ENCODE results near the gene CABP4. TPM values are rescaled to one million over a fixed set of nuclear protein-coding genes. Genes with fewer than 3 reads are reported as not detected.

CABP4 gene
- total RNA-seq, 1 experiment from 2014 or later: 0.55 TPM

GRCh38 chr11:67508486-67509121, 53.5 kb downstream of the CABP4 start:
- Histone ChIP-seq H2AFZ (ENCODE audit: low read length) (peak overlapping the region; percentile 90), H3K4me2 (ENCODE audit: low read length) (peak overlapping the region; percentile 87), H3K9me3 (ENCODE audit: low read length) (no peaks in the 10 kb centered on the region), H3K4me3 (ENCODE audit: low read length) (peak overlapping the region; percentile 76), H3K79me2 (ENCODE audit: low read length) (peaks cover 21% of the 10 kb centered on the region), H3K27ac (ENCODE audit: low read length) (peak overlapping the region; percentile 85), H3F3A (ENCODE audit: low read length, unreplicated experiment) (no peaks in the 10 kb centered on the region), H3K4me1 (ENCODE audit: insufficient read depth, low read length) (peaks cover 31% of the 10 kb centered on the region), H3K27me3 (ENCODE audit: low read length) (no peaks in the 10 kb centered on the region), H3K9me2 (replicated peaks; ENCODE audit: low read length) (no peaks in the 10 kb centered on the region), H3K36me3 (ENCODE audit: low read depth, low read length) (no peaks in the 10 kb centered on the region), H4K20me1 (ENCODE audit: low read length) (0 out of 2 replicates have a peak, but pooled peaks cover 4% of the 10 kb centered on the region), H3K9ac (ENCODE audit: low read length) (peak overlapping the region; percentile 89)
- BruUV-seq (replicated peaks): no TSS peak
- DNase-seq: peak; percentile 98
- CTCF ChIA-PET: no interaction called here
- intact Hi-C loops (cut with micrococcal nuclease): loop anchor here (1.0 to 5.0 kb wide), 5 partner anchors 39 to 162 kb away; partner anchors contain the start of genes NDUFV1, RPS6KB2 and TMEM134
- peak; percentile 16 for ATAC-seq
- TF ChIP-seq EZH2phosphoT487 (IDR thresholded peaks at IDR 0.05; ENCODE audit: borderline replicate concordance, low read length) (no peak), EZH2 (IDR thresholded peaks at IDR 0.05; ENCODE audit: low read length, unreplicated experiment) (no peak), CTCF (conservative IDR thresholded peaks at IDR 0.05; ENCODE audit: low read depth, low read length) (no peak)
- POLR2A ChIA-PET (ENCODE audit: unreplicated experiment): no interaction called here

- Histone ChIP-seq H3K4me3 (ENCODE audit: low read length) (no peak overlapping the region), H4K20me1 (ENCODE audit: low read length) (no peaks in the 10 kb centered on the region), H3K27ac (ENCODE audit: low read length) (no peak overlapping the region), H2AFZ (ENCODE audit: low read length) (no peak overlapping the region), H3F3A (ENCODE audit: low read length, unreplicated experiment) (no peaks in the 10 kb centered on the region), H3K4me2 (ENCODE audit: low read length) (no peak overlapping the region), H3K79me2 (ENCODE audit: low read length) (peaks cover 13% of the 10 kb centered on the region), H3K4me1 (ENCODE audit: insufficient read depth, low read length) (peaks cover 27% of the 10 kb centered on the region), H3K9ac (ENCODE audit: low read length) (no peak overlapping the region), H3K9me3 (ENCODE audit: low read length) (no peaks in the 10 kb centered on the region), H3K27me3 (ENCODE audit: low read length) (peaks cover 8% of the 10 kb centered on the region; the same call in 1 of the 2 replicates), H3K36me3 (ENCODE audit: low read depth, low read length) (no peaks in the 10 kb centered on the region), H3K9me2 (replicated peaks; ENCODE audit: low read length) (no peaks in the 10 kb centered on the region)
- intact Hi-C loops (cut with micrococcal nuclease): no loop called here
- no peak for DNase-seq
- TF ChIP-seq EZH2 (IDR thresholded peaks at IDR 0.05; ENCODE audit: low read length, unreplicated experiment): no peak
- no peak for TF ChIP-seq EZH2phosphoT487 (IDR thresholded peaks at IDR 0.05; ENCODE audit: borderline replicate concordance, low read length)
- TF ChIP-seq CTCF (conservative IDR thresholded peaks at IDR 0.05; ENCODE audit: low read depth, low read length): no peak
- ChIA-PET POLR2A (ENCODE audit: unreplicated experiment) (no interaction called here), CTCF (no interaction called here)
- no peak for ATAC-seq
- BruUV-seq (replicated peaks): no TSS peak
These were observed 54.8 kb downstream of the CABP4 start for GRCh38 chr11:67510023-67510345.

Small RNAs within 50 kb of the gene (microRNA-seq; reads per million reads assigned to microRNA genes)
- gene MIR6752 (ENCODE audit: unreplicated experiment): 1.0 reads per million

Other genes with a start within 250 kb of the CABP4 start
- 103 TPM in 2 replicates for gene GRK2, start 188.9 kb upstream of the CABP4 start, total RNA-seq (2014; rRNA removed)
- 58.9 and 63.9 TPM in 2 replicates for gene ANKRD13D, start 166.1 kb upstream of the CABP4 start, total RNA-seq (2014; rRNA removed)
- gene SSH3, start 151.8 kb upstream of the CABP4 start, total RNA-seq (2014; rRNA removed): 35.1 and 52.4 TPM in 2 replicates
- 78.5 and 81.5 TPM in 2 replicates for gene POLD4, start 101.8 kb upstream of the CABP4 start, total RNA-seq (2014; rRNA removed)
- 48.3 and 63.5 TPM in 2 replicates for gene CLCF1, start 81.8 kb upstream of the CABP4 start, total RNA-seq (2014; rRNA removed)
- gene RAD9A, start 63.4 kb upstream of the CABP4 start, total RNA-seq (2014; rRNA removed): 45.5 and 48.9 TPM in 2 replicates
- gene PPP1CA, start 53.5 kb upstream of the CABP4 start, total RNA-seq (2014; rRNA removed): 449 and 477 TPM in 2 replicates
- gene TBC1D10C, start 51.3 kb upstream of the CABP4 start, total RNA-seq (2014; rRNA removed): not detected in 2 replicates
- gene CARNS1, start 39.7 kb upstream of the CABP4 start, total RNA-seq (2014; rRNA removed): 0.22 TPM in 1 of 2 replicates, not detected in the other
- 170 and 208 TPM in 2 replicates for gene RPS6KB2, start 26.9 kb upstream of the CABP4 start, total RNA-seq (2014; rRNA removed)
- 0.15 and 0.29 TPM in 2 replicates for gene PTPRCAP, start 17.7 kb upstream of the CABP4 start, total RNA-seq (2014; rRNA removed)
- 209 and 250 TPM in 2 replicates for gene CORO1B, start 11.9 kb upstream of the CABP4 start, total RNA-seq (2014; rRNA removed)
- gene GPR152, start 2.6 kb upstream of the CABP4 start, total RNA-seq (2014; rRNA removed): not detected in 2 replicates
- 73.5 and 107 TPM in 2 replicates for gene TMEM134, start 13.9 kb downstream of the CABP4 start, total RNA-seq (2014; rRNA removed)
- gene AIP, start 27.7 kb downstream of the CABP4 start, total RNA-seq (2014; rRNA removed): 155 and 171 TPM in 2 replicates
- 79.8 and 95.4 TPM in 2 replicates for gene PITPNM1, start 50.0 kb downstream of the CABP4 start, total RNA-seq (2014; rRNA removed)
- 74.9 and 87.4 TPM in 2 replicates for gene CDK2AP2, start 52.8 kb downstream of the CABP4 start, total RNA-seq (2014; rRNA removed)
- gene CABP2, start 68.1 kb downstream of the CABP4 start, total RNA-seq (2014; rRNA removed): not detected in 2 replicates
- gene GSTP1, start 128.5 kb downstream of the CABP4 start, total RNA-seq (2014; rRNA removed): 1,049 and 1,154 TPM in 2 replicates
- gene NDUFV1, start 151.6 kb downstream of the CABP4 start, total RNA-seq (2014; rRNA removed): 499 and 686 TPM in 2 replicates
- gene NUDT8, start 174.6 kb downstream of the CABP4 start, total RNA-seq (2014; rRNA removed): 36.3 and 50.6 TPM in 2 replicates
- not detected in 2 replicates for gene TBX10, start 184.4 kb downstream of the CABP4 start, total RNA-seq (2014; rRNA removed)
- not detected in 2 replicates for gene ACY3, start 195.4 kb downstream of the CABP4 start, total RNA-seq (2014; rRNA removed)
- 0.40 TPM in 1 of 2 replicates, not detected in the other for gene ALDH3B2, start 219.3 kb downstream of the CABP4 start, total RNA-seq (2014; rRNA removed)

All from PC-3 (cell line).